ENCODE measurements around the gene SNTG2.
"Not testable (repeated sequence)": the region's sequence is repeated elsewhere in the genome, so short reads cannot be mapped to it uniquely, and the experiment has no call there.

Gene SNTG2

GRCh38 chr2:950080-950966 is at the start of gene SNTG2:
Gene SNTG2 (plus strand): TSS chr2:950849. CDS start chr2:950997, 148 bp downstream.
- no peak for DNase-seq

- DNase-seq = no peak
Observed at GRCh38 chr2:902584-902983, 48.1 kb upstream of the SNTG2 start.

- DNase-seq = no peak
Observed at GRCh38 chr2:903223-903900, 47.3 kb upstream of the SNTG2 start.

GRCh38 chr2:904246-905024 is 46.2 kb upstream of the SNTG2 start:
- no peak for DNase-seq

DNA sequence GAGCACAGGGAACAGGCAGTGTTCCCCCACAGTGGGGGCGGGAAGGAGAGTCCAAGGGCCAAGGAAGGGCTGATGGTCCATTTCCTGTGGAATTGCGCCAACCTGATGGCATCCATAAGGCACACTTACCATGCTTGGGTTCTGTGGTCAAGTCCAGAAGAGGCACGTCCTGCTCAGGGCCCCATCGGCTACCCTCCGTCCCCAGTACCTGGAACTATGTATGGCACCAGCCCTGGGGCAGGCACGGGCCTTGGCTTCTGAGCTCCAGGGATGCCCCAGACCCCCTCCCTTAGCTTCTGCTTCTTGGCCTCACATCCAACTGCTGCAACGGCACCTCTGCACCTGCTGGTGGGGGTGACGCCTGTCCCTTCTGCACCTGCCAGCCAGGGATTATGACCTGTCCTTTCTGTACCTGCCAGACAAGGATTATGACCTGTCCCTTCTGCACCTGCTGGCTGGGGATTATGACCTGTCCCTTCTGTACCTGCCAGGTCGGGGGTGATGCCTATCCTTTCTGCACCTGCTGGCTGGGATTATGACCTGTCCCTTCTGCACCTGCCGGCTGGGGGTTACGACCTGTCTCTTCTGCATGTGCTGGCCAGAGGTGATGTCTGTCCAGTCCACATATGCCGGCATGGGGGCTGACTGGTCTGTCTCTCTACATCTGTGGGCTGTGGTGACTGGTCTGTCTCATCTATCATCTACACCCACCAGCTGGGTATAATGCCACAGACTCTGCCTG is 45.4 kb upstream of the SNTG2 start:
- no peak for DNase-seq

GRCh38 chr2:905833-906140 is 44.9 kb upstream of the SNTG2 start:
- no peak for DNase-seq

GRCh38 chr2:907706-908105 is 42.9 kb upstream of the SNTG2 start:
- DNase-seq = no peak

GRCh38 chr2:908568-908967 is 42.1 kb upstream of the SNTG2 start:
- DNase-seq = no peak

DNA sequence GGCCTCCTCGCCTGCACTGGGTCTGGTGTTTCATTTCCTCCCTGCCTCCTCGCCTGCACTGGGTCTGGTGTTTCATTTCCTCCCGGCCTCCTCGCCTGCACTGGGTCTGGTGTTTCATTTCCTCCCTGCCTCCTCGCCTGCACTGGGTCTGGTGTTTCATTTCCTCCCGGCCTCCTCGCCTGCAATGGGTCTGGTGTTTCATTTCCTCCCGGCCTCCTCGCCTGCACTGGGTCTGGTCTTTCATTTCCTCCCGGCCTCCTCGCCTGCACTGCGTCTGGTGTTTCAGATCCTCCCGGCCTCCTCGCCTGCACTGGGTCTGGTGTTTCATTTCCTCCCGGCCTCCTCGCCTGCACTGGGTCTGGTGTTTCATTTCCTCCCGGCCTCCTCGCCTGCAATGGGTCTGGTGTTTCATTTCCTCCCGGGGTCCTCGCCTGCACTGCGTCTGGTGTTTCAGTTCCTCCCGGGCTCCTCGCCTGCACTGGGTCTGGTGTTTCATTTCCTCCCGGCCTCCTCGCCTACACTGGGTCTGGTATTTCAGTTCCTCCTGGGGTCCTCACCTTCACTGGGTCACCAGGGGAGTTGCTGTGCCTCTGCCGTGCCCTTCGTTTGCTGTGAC is 40.8 kb upstream of the SNTG2 start:
- not testable (repeated sequence) for DNase-seq

DNA sequence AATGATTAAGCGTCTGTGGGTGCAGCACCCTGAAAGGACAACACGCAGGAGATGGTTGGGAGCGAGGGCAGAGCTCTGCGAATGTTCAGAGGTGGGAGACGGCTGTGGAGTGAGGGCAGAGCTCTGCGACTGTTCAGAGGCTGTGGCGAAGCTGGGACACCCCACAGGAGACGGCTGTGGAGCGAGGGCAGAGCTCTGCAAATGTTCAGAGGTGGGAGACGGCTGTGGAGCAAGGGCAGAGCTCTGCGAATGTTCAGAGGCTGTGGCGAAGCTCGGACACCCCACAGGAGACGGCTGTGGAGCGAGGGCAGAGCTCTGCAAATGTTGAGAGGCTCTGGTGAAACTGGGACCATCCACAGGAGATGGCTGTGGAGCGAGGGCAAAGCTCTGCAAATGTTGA is 40.0 kb upstream of the SNTG2 start:
- no peak for DNase-seq

DNA sequence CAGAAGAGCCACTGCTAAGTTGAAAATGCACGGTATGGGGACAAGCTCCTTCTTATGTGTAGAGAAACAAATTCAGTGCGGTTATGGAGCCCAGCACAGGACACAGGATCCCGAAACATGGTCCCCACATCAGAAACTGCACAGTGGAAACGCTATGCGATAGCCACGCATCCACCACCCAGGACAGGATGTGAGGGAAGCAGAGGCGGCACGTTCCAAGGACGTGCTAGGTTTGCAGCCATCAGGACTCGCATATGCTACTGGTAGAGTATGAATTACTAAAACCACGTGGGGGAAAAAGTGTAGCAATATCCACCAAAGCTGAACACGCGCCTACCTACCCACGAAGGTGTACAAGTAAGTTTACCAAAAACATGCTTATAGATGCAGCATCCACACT is 34.7 kb upstream of the SNTG2 start:
- DNase-seq = no peak

GRCh38 chr2:916935-917334 is 33.7 kb upstream of the SNTG2 start:
- no peak for DNase-seq

GRCh38 chr2:919672-920071 is 31.0 kb upstream of the SNTG2 start:
- DNase-seq = no peak

GRCh38 chr2:920573-920972 is 30.1 kb upstream of the SNTG2 start:
- no peak for DNase-seq

DNA sequence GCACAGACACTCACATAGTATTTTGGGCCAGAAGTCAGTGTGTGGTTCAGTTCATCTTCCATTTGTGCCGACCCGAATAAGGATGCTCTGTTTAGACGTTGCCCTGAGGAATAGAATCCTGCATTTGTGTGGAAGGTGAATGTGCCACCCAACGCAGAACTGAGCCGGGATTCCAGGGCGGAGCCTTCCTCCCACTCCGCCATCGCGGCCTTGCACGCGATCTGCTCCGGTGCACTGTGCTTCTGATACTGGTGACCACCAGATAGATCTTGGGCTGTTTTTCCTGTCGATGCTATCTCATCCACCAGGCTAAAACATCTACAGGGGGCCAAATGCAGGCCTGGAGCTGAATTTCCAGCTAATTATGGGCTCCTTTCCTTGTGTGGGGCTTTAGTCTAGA is 29.6 kb upstream of the SNTG2 start:
- DNase-seq = no peak

- no peak for DNase-seq
Observed at GRCh38 chr2:922185-922584, 28.5 kb upstream of the SNTG2 start.

DNA sequence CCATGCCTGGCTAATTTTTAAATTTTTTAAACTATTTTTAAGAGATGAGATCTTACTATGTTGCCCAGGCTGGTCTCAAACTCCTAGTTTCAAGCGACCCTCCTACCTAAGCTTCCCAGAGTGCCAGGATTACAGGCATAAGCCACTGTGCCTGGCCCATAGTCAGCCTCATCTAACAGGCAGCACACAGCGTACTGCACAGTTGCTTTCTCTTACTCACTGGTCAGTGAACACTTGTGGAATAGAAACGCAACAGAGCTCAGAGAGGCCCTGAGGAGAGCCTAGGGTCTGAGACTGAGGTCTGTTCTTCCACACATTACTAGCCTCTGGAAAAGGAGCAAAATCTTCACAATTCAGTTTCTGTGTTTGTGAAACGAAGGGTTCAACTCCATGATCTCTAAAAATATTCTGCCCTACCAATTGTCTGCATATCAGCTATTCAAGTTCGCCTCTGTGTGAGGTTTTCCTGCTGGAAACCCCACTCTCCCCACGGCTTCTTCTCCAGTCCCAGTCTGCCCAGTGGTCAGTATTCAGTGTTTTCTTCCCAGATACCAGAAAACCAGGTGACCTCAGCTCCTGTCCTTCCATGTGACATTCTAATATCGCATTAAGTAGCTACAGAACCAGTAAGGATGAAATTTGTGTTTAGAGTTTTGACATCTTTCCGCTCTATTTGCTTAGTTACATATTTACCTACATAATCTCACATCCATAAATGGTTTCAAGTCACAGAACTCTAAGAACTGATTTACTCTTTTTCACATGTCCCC is 26.6 kb upstream of the SNTG2 start:
- no peak for DNase-seq

GRCh38 chr2:924701-925100 is 25.9 kb upstream of the SNTG2 start:
- DNase-seq = no peak

DNA sequence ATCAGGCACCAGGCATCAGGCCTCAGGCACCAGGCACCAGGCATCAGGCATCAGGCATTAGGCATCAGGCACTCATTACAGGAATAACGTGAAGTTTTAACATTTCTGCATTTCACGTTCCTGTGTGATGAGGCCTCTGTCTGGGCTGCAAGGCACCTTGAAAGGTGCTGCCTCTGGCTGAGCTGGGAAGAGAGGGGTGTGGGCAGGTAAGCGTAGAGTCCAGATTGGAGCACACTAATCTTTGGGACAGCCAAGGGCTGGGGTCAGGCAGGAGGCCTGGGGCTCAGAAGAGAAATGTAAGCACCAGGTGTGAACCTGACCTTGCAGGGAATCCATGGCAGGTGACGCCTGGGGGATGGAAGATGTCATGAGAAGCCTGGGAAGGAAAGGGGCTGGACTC is 25.3 kb upstream of the SNTG2 start:
- DNase-seq = no peak

- DNase-seq = no peak
Observed at GRCh38 chr2:925711-926110, 24.9 kb upstream of the SNTG2 start.

DNA sequence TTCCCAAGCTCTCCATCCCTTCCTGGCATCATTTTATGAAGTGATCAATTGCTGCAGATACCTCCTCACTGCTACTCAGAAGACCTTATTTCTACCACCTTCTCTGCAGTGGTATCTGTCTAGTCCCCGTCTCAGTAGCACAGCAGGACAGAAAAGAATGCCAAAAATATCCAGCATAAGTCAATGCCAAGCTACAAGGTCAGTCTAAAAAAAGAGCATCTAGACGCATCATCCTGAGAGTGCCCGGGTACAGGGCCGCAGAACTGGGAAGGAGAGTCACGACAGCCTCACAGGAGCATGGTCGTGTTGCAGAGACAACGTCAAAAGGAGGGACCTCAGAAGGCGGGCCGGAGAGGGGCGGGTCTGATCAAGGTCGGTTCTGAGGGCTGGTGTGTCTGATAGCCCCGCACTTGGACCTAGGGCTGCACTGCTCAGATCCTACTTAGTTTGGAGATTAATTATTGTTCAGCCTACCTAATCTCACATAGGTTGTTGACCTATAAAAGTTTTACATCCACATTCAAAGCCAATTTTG is 24.3 kb upstream of the SNTG2 start:
- no peak for DNase-seq

DNA sequence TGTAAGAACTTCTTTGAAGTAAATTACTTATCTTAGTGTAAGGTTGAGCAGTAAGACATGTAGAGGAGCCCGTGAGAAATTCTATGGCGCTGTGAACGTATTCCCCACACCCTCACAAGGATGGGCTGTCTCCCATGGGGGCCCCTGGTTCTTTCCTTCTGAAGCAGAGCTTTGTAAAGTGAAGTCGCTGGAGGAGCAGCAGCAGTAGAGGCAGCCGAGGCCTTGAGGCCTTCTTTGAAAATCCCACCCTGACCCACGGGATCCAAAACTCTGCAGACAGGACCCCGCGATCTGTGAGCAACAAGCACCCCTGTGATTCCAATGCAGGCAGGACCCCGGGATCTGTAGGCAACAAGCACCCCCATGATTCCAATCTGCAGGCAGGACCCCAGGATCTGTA is 23.8 kb upstream of the SNTG2 start:
- no peak for DNase-seq

All from hematopoietic multipotent progenitor cell treated with erythropoietin and hydrocortisone succinate and interleukin-3 and kit ligand, for 8 days (in vitro differentiated cells).